Endothelial cell of umbilical vein (primary cell): ENCODE results near the gene MYO16. TPM values are rescaled to one million over a fixed set of nuclear protein-coding genes. Genes with fewer than 3 reads are reported as not detected.

ENCODE experiments used
- BruUV-seq: library from RNA; stranded (reverse); fragments of 400-500 nt; replicated peaks from 2 replicates; lab custom pipeline; 2021; lab: Mats Ljungman, UMichigan
- CTCF ChIA-PET: fragments of 300-600, 350-600 bp; sonication (Branson Sonifier 250); formaldehyde crosslinking; loops from one replicate; lab custom pipeline; 2021; ENCODE audit warnings: antibody characterized with exemption, inconsistent platforms; lab: Charles Lee
- POLR2A ChIA-PET: fragments of 300-600, 350-600 bp; sonication (Branson Sonifier 250); formaldehyde crosslinking; loops from one replicate; lab custom pipeline; 2021; ENCODE audit warnings: antibody characterized with exemption, inconsistent platforms; lab: Charles Lee
- DNase-seq: peaks from one replicate; pipeline ENCODE4 v3.0.0-alpha.2; 2011; ENCODE audit warnings: low read depth, low spot score
- FAIRE-seq: peaks from 2 replicates; lab custom pipeline; 2011; peaks lifted over from hg19 to GRCh38; lab: Jason Lieb, UNC
- H2AFZ ChIP-seq: 2 replicates; pipeline ENCODE4 v1.6.0; 2012; ENCODE audit warnings: low read depth, low read length, control low read depth, inconsistent platforms
- H3K27ac ChIP-seq: 2 replicates; pipeline ENCODE4 v1.5.1; 2011; ENCODE audit warnings: low read depth, mild to moderate bottlenecking, control low read depth, low read length, moderate library complexity; ENCODE audit not compliant: insufficient read depth
- H3K27me3 ChIP-seq, 2 experiments: 2 replicates each; pipeline versions ENCODE4 v1.6.0 to v1.6.1; 2011; ENCODE audit warnings: low read length in 2 of 2, mixed read lengths in 1 of 2; ENCODE audit not compliant: control insufficient read depth in 2 of 2, insufficient read depth in 2 of 2
- H3K36me3 ChIP-seq, 2 experiments: 2 replicates in 1 of 2; 3 replicates in 1 of 2; pipeline ENCODE4 v1.5.1; 2011; ENCODE audit warnings: low read length in 2 of 2, mild to moderate bottlenecking in 1 of 2, moderate library complexity in 1 of 2; ENCODE audit not compliant: control insufficient read depth in 2 of 2, insufficient read depth in 2 of 2; ENCODE audit errors: extremely low read depth in 1 of 2
- H3K4me1 ChIP-seq: 3 replicates; pipeline ENCODE4 v1.5.1; 2011; ENCODE audit warnings: mild to moderate bottlenecking, low read length; ENCODE audit not compliant: control insufficient read depth, insufficient read depth; ENCODE audit errors: extremely low read depth
- H3K4me2 ChIP-seq: 2 replicates; pipeline ENCODE4 v1.6.1; 2011; ENCODE audit warnings: low read length, control low read depth, mixed read lengths; ENCODE audit not compliant: insufficient read depth
- H3K4me3 ChIP-seq, 3 experiments: fragments of 200-600 bp in 1 of 3; sonication (generic), shearing (Covaris generic) in 1 of 3; replicated peaks in 1 of 3; 2 replicates each; pipeline ENCODE4 v1.5.1; 2011 to 2016; ENCODE audit warnings: control low read depth in 3 of 3, low read length in 3 of 3, mild to moderate bottlenecking in 2 of 3, inconsistent platforms in 1 of 3, low read depth in 1 of 3, moderate library complexity in 1 of 3; ENCODE audit not compliant: insufficient read depth in 1 of 3
- H3K79me2 ChIP-seq: 2 replicates; pipeline ENCODE4 v1.6.0; 2012; ENCODE audit warnings: low read length, inconsistent platforms; ENCODE audit not compliant: control insufficient read depth, insufficient read depth
- H3K9ac ChIP-seq: replicated peaks from 2 replicates; pipeline ENCODE3; 2011; ENCODE audit warnings: low read length, control low read depth; ENCODE audit not compliant: insufficient read depth; ENCODE audit errors: extremely low read depth
- H3K9me1 ChIP-seq: replicated peaks from 3 replicates; pipeline ENCODE4 v1.6.0; 2011; ENCODE audit warnings: mild to moderate bottlenecking, low read length; ENCODE audit not compliant: control insufficient read depth, insufficient read depth; ENCODE audit errors: extremely low read depth
- H3K9me3 ChIP-seq: replicated peaks from 2 replicates; pipeline ENCODE4 v1.5.1; 2012; ENCODE audit warnings: low read length, inconsistent platforms; ENCODE audit not compliant: control insufficient read depth, insufficient read depth
- H4K20me1 ChIP-seq: replicated peaks from 2 replicates; pipeline ENCODE3; 2011; ENCODE audit warnings: mild to moderate bottlenecking, low read length; ENCODE audit not compliant: control insufficient read depth, insufficient read depth; ENCODE audit errors: extremely low read depth
- CTCF ChIP-seq, 2 donors: IDR thresholded peaks; 1 replicate in 1 of 2; 2 replicates in 1 of 2; pipeline ENCODE4 v1.5.1; 2011; ENCODE audit warnings: low read length in 2 of 2, mild to moderate bottlenecking in 2 of 2, moderate library complexity in 2 of 2, control low read depth in 1 of 2, inconsistent platforms in 1 of 2, low read depth in 1 of 2; ENCODE audit not compliant: insufficient read depth in 1 of 2; ENCODE audit errors: extremely low read depth in 1 of 2
- FOS ChIP-seq: IDR thresholded peaks from 2 replicates; pipeline ENCODE4 v1.6.1; 2011; ENCODE audit warnings: mild to moderate bottlenecking, low read length, moderate library complexity, borderline replicate concordance; ENCODE audit not compliant: insufficient read depth
- GATA2 ChIP-seq: IDR thresholded peaks from 2 replicates; pipeline ENCODE4 v1.7.0; 2011; ENCODE audit warnings: low read depth, mild to moderate bottlenecking, moderate library complexity, mixed read lengths, low read length; ENCODE audit not compliant: insufficient read length, insufficient read depth
- JUN ChIP-seq: IDR thresholded peaks from 2 replicates; pipeline ENCODE4 v1.6.1; 2011; ENCODE audit warnings: borderline replicate concordance, low read depth; ENCODE audit not compliant: insufficient read length, insufficient read depth
- MYC ChIP-seq: IDR thresholded peaks from one replicate; pipeline ENCODE4 v1.6.1; 2011; ENCODE audit warnings: mild to moderate bottlenecking, low read depth, low read length
- POLR2AphosphoS5 ChIP-seq: IDR thresholded peaks from 2 replicates; pipeline ENCODE4 v1.6.1; 2012; ENCODE audit warnings: low read depth, mild to moderate bottlenecking, control low read depth, low read length, moderate library complexity; ENCODE audit not compliant: insufficient read depth
- dilution Hi-C: fragments of 300-500 bp; cut with MboI; formaldehyde crosslinking; loops from one replicate; pipeline ENCODE4 v1.15.0; 2019; ENCODE audit warnings: low sequenced_read_pairs; ENCODE audit not compliant: extremely low pct_ligation_motif_present
- intact Hi-C: fragments of 100-400 bp; cut with micrococcal nuclease; formaldehyde crosslinking; loops from one replicate; pipeline ENCODE4 v1.10.0; 2022
- polyA plus RNA-seq, 4 experiments: library from polyadenylated mRNA; depleted of rRNA in 3 of 4; stranded (reverse) in 3 of 4; unstranded in 1 of 4; fragments of >200 nt; gene quantifications; 2 replicates each; pipeline versions ENCODE4 v1.2.1 to v1.2.3, GENCODE V29; 2011 to 2012; ENCODE audit warnings: missing spikeins in 1 of 4
- total RNA-seq: library from RNA; stranded (reverse); gene quantifications from 2 replicates; pipeline ENCODE4 v1.2.3, GENCODE V29; 2021
- TF ChIP-seq, protein P1 (sequence below): IDR thresholded peaks from 2 replicates; pipeline ENCODE4 v1.6.1; 2011; ENCODE audit not compliant: insufficient read depth, insufficient read length

The MYO16 gene
- total and polyA plus RNA-seq, 2 donors (not counting 3 experiments of a cell fraction or from before 2014, with no cell fraction given), result 0.03 to 0.04 TPM

GRCh38 chr13:109150696-109151095, 521.3 kb downstream of the MYO16 start:
- no peaks in the 10 kb centered on the region for H3K9me3 ChIP-seq
- peaks cover 40% of the 10 kb centered on the region for H3K4me1 ChIP-seq
- no peak overlapping the region for H3K4me3 ChIP-seq
- BruUV-seq, result no TSS peak
- DNase-seq (no peak), FAIRE-seq (no peak)
- H3K79me2 ChIP-seq, result no peaks in the 10 kb centered on the region
- H2AFZ ChIP-seq, result no peak overlapping the region
- no peak overlapping the region for H3K27ac ChIP-seq
- dilution Hi-C loops (no loop called here), intact Hi-C loops (no loop called here)
- H3K9ac ChIP-seq, result no peak overlapping the region
- H4K20me1 ChIP-seq, result no peaks in the 10 kb centered on the region
- ChIA-PET CTCF (no interaction called here), POLR2A (interaction anchor here (0.5 kb wide), 1 partner anchor 42 kb away, joined by 3 read pairs; no protein-coding TSS in a partner anchor)
- no peaks in the 10 kb centered on the region for H3K27me3 ChIP-seq
- no peaks in the 10 kb centered on the region for H3K36me3 ChIP-seq
- no peak for TF ChIP-seq JUN
- TF ChIP-seq CTCF (IDR thresholded peaks at IDR 0.05; ENCODE audit: extremely low read depth in 1 of 2, insufficient read depth in 1 of 2, low read depth in 1 of 2, low read length in 2 of 2), result no peak
- no peak for TF ChIP-seq GATA2
- TF ChIP-seq FOS, result no peak
- TF ChIP-seq POLR2AphosphoS5, result no peak
- TF ChIP-seq, protein P1, sequence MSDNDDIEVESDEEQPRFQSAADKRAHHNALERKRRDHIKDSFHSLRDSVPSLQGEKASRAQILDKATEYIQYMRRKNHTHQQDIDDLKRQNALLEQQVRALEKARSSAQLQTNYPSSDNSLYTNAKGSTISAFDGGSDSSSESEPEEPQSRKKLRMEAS, result no peak
- no peak for TF ChIP-seq MYC
- H3K4me2 ChIP-seq, result no peak overlapping the region
- H3K9me1 ChIP-seq, result no peaks in the 10 kb centered on the region
